Measurements from ENCODE around the gene SYNGR1. TPM values are rescaled to one million over a fixed set of nuclear protein-coding genes. Genes with fewer than 3 reads are reported as not detected.

SYNGR1 gene
- total and polyA plus RNA-seq, 2 of the 8 experiments (the other 6 are each of a cell fraction or from before 2014, with no cell fraction given): 32.5 to 84.7 TPM

- no peak for TF ChIP-seq NANOG (IDR thresholded peaks at IDR 0.05; ENCODE audit: insufficient read depth, low read depth, low read length, poor library complexity, severe bottlenecking)
- no peak for TF ChIP-seq KDM5A (IDR thresholded peaks at IDR 0.05; ENCODE audit: low read length)
Observed at GRCh38 chr22:39332441-39333064, 17.2 kb upstream of the SYNGR1 start (continued).
